KG1 (cell line): Measurements from ENCODE around the gene ZNF420.

ENCODE experiments used
- DNase-seq: peaks from one replicate; lab custom pipeline; 2025; lab: John Stamatoyannopoulos, UW

Gene ZNF420

DNA sequence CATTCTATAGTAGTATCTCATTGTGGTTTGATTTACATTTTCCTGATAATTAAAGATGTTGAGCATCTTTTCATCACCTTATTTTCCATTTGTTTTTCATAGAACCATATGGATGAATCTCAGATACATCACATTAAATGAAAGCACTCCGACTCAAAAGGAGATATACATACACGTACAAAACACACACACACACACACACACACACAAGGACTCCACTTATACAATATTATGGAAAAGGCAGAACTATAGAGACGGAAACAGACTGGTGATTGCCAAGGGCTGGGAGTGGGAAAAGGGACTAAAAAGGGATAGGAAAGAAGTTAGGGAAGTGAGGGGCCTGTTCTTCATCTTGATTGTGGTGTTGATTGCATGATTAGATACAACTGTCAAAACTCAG lies 70.0 kb downstream of the ZNF420 start:
- DNase-seq, result no peak

DNA sequence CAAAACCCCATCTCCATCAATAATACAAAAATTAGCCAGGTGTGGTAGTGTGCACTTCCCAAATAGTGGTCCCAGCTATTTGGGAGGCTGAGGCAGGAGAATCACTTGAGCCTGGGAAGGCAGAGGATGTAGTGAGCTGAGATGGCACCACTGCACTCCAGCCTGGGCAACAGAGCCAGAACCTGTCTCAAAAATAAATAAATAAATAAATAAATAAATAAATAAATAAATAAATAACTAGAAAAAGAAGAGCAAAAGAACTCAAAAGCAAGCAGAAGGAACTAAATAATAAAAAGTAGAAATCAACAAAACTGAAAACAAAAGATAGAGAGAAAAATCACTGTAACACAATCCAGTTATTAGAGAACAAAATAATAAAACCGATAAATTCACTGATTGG lies 81.9 kb downstream of the ZNF420 start:
- DNase-seq, result no peak

DNA sequence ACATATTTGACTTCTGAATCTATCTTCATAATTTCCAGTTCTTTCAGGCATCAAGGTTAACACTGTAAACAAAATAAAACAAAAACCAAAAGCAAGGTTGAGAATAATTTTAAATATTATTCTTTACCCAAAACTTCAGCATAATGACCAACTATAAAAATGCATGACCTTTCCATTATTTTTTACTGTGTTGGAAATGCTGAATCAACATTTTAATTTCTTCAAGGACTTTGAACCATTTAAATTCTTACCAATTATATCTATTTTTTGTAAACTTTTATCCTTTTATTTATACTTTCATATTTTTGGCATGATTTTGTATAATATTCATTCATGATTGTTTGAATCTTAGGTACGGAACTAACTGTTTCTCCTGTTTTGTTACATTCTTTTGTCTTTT lies 87.4 kb downstream of the ZNF420 start:
- no peak for DNase-seq

DNA sequence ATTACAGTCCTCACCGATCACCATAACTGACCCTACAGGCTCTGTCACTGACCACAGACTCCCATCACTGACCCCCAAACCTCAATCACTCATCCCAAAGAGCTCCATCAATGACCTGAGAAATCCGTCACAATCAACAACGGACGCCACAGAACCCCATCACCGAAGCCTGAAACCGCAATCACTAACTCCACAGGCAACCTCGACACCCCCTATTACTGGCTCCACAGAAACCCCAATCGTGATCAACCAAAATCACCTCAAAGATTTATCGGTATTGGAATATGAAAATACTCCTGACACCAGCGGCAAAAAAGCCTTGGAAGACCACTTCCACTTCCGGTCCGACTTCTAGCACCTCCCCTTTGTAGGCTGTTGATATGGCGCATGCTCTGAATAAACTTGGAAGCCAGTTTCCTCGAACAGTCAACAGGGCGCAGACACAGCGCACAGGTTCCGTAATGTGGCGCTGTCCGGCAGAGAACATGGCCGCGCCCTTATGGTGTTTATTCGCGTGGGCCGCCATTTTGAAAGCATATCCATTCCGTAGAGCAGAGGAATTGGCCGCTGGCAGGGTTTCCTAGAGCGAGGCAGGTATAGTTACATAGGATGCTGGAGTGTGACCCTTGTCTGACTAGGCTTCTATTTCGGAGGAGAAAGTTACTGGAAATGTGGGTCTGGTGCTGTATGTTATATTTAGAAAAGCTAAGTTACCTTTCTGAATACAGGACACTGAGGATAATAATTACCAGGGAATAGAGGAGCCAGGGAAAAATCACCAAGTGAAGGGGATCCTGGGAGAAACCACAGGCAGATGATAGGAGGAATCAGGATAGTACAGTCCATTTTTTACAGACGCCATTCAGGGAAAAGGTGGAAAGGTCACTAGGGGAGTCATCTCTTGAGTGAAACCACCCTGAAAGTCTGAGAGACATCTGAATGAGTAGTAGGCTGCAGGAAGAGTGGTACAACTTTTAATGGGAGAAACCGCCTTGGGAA lies 94.4 kb downstream of the ZNF420 start, which contains the start of gene ZNF585A:
Gene ZNF585A, minus strand, starts transcription at position 328 of the 999 bp plus-strand sequence. CDS start 2,785 bp downstream, outside the sequence.
- peak; percentile 79 for DNase-seq
